WI38 (cell line): ENCODE data around the gene PSMD7.
"Not testable (repeated sequence)": the region's sequence is repeated elsewhere in the genome, so short reads cannot be mapped to it uniquely, and the experiment has no call there.

Experiments used
- H3K4me3 ChIP-seq: 2 replicates; pipeline ENCODE4 v1.5.1; 2011; ENCODE audit warnings: low read depth, mild to moderate bottlenecking, control low read depth, low read length
- CTCF ChIP-seq: IDR thresholded peaks from 2 replicates; pipeline ENCODE4 v1.5.1; 2012; ENCODE audit warnings: low read depth, mild to moderate bottlenecking, control low read depth, low read length

The PSMD7 gene

GRCh38 chr16:74321356-74321755, 24.7 kb downstream of the PSMD7 start:
- H3K4me3 ChIP-seq: no peak overlapping the region
- no peak for TF ChIP-seq CTCF

GRCh38 chr16:74322301-74322710, 25.7 kb downstream of the PSMD7 start:
- no peak overlapping the region for H3K4me3 ChIP-seq
- no peak for TF ChIP-seq CTCF

- not testable (repeated sequence) for H3K4me3 ChIP-seq
These were observed 28.2 kb downstream of the PSMD7 start for GRCh38 chr16:74324777-74325176.

GRCh38 chr16:74325641-74326040, 29.0 kb downstream of the PSMD7 start:
- no peak for TF ChIP-seq CTCF
- H3K4me3 ChIP-seq: no peak overlapping the region

- H3K4me3 ChIP-seq: not testable (repeated sequence)
These were observed 31.7 kb downstream of the PSMD7 start for GRCh38 chr16:74328346-74328745.

GRCh38 chr16:74332469-74332868, 35.9 kb downstream of the PSMD7 start:
- not testable (repeated sequence) for H3K4me3 ChIP-seq

- not testable (repeated sequence) for H3K4me3 ChIP-seq
These were observed 40.9 kb downstream of the PSMD7 start for GRCh38 chr16:74337506-74337905.

GRCh38 chr16:74339226-74339625, 42.6 kb downstream of the PSMD7 start:
- H3K4me3 ChIP-seq: not testable (repeated sequence)

GRCh38 chr16:74353038-74353437, 56.4 kb downstream of the PSMD7 start:
- H3K4me3 ChIP-seq: not testable (repeated sequence)
